HepG2 (cell line): Measurements from ENCODE around the gene SIRT5. TPM values are rescaled to one million over a fixed set of nuclear protein-coding genes. Genes with fewer than 3 reads are reported as not detected.

Source experiments
- ATM ChIP-seq: fragments of 450-650 bp; IDR thresholded peaks from 2 replicates; pipeline ENCODE4 v1.7.1; 2017; ENCODE audit warnings: mild to moderate bottlenecking, borderline replicate concordance
- ATRX ChIP-seq: sonication (generic); formaldehyde crosslinking; IDR thresholded peaks from 2 replicates; pipeline ENCODE4 v1.4.0; 2020; ENCODE audit warnings: missing genetic modification reagents, borderline replicate concordance
- FOSL1 ChIP-seq: sonication (generic); formaldehyde crosslinking; IDR thresholded peaks from 2 replicates; pipeline ENCODE4 v1.9.0; 2021; ENCODE audit warnings: missing genetic modification reagents, borderline replicate concordance
- HES4 ChIP-seq: sonication (generic); formaldehyde crosslinking; IDR thresholded peaks from 2 replicates; pipeline ENCODE4 v1.9.0; 2021; ENCODE audit warnings: mild to moderate bottlenecking, missing genetic modification reagents, borderline replicate concordance
- MAZ ChIP-seq, 2 experiments: sonication (generic) in 1 of 2; formaldehyde crosslinking in 1 of 2; IDR thresholded peaks; 2 replicates each; pipeline versions ENCODE4 v1.5.0 to v1.6.1; 2012 to 2020; ENCODE audit warnings: low read depth in 2 of 2, mild to moderate bottlenecking in 2 of 2, borderline replicate concordance in 1 of 2, improper control_type of control experiment in 1 of 2, low read length in 1 of 2, missing genetic modification reagents in 1 of 2, moderate library complexity in 1 of 2
- MEIS2 ChIP-seq: sonication (generic); formaldehyde crosslinking; IDR thresholded peaks from 2 replicates; pipeline ENCODE4 v1.9.0; 2021; ENCODE audit warnings: mild to moderate bottlenecking, missing genetic modification reagents
- MIER3 ChIP-seq: IDR thresholded peaks from 2 replicates; pipeline ENCODE4 v1.6.1; 2016; ENCODE audit warnings: missing compliant biosample characterization, borderline replicate concordance
- NRL ChIP-seq: sonication (generic); formaldehyde crosslinking; IDR thresholded peaks from 2 replicates; pipeline ENCODE4 v1.5.0; 2020; ENCODE audit warnings: missing genetic modification reagents, mild to moderate bottlenecking, moderate library complexity, borderline replicate concordance
- PHF20 ChIP-seq: sonication (generic); formaldehyde crosslinking; IDR thresholded peaks from 2 replicates; pipeline ENCODE4 v1.5.0; 2020; ENCODE audit warnings: mild to moderate bottlenecking, missing genetic modification reagents
- POLR2G ChIP-seq: fragments of 200-400 bp; formaldehyde crosslinking; IDR thresholded peaks from 2 replicates; pipeline ENCODE4 v1.6.1; 2018; ENCODE audit warnings: mild to moderate bottlenecking, low read depth, low read length, moderate library complexity
- RAD51 ChIP-seq: fragments of 450-650 bp; IDR thresholded peaks from 2 replicates; pipeline ENCODE4 v1.6.1; 2016; ENCODE audit warnings: borderline replicate concordance
- ZNF253 ChIP-seq: sonication (generic); formaldehyde crosslinking; IDR thresholded peaks from 2 replicates; pipeline ENCODE4 v1.8.0; 2022; ENCODE audit warnings: mild to moderate bottlenecking, missing genetic modification reagents, borderline replicate concordance
- ZNF343 ChIP-seq: sonication (generic); formaldehyde crosslinking; IDR thresholded peaks from 2 replicates; pipeline ENCODE4 v1.4.0; 2020; ENCODE audit warnings: mild to moderate bottlenecking, missing genetic modification reagents
- ZNF367 ChIP-seq: sonication (generic); formaldehyde crosslinking; IDR thresholded peaks from 2 replicates; pipeline ENCODE4 v1.4.0; 2020; ENCODE audit warnings: missing genetic modification reagents, borderline replicate concordance
- ZNF431 ChIP-seq: sonication (generic); formaldehyde crosslinking; IDR thresholded peaks from 2 replicates; pipeline ENCODE4 v1.9.0; 2022; ENCODE audit warnings: missing genetic modification reagents, low read depth, mild to moderate bottlenecking, borderline replicate concordance
- polyA plus RNA-seq, 8 experiments: library from polyadenylated mRNA; depleted of rRNA in 3 of 8; stranded (reverse) in 7 of 8; unstranded in 1 of 8; fragments of >200 nt; fragmentation: Illumina TruSeq in 4 of 8; extraction: Trizol in 4 of 8; gene quantifications; 2 replicates each; pipeline versions ENCODE4 v1.2.1 to v1.2.3, GENCODE V29; 2011 to 2016; ENCODE audit warnings: low read depth in 4 of 8, missing spikeins in 1 of 8, mixed read lengths in 1 of 8; ENCODE audit not compliant: insufficient read depth in 1 of 8
- total RNA-seq, 5 experiments: library from RNA; depleted of rRNA; stranded (reverse); fragments of >200 nt; fragmentation: Illumina TruSeq; extraction: Trizol; gene quantifications; 2 replicates each; pipeline ENCODE4 v1.2.3, GENCODE V29; 2016; ENCODE audit warnings: low read depth in 1 of 5
- TF ChIP-seq, protein P1 (sequence below): sonication (generic); formaldehyde crosslinking; IDR thresholded peaks from 2 replicates; pipeline ENCODE4 v1.8.1; 2023; ENCODE audit warnings: mild to moderate bottlenecking, missing genetic modification reagents
- TF ChIP-seq, protein P2 (sequence below): sonication (generic); formaldehyde crosslinking; IDR thresholded peaks from 2 replicates; pipeline ENCODE4 v1.4.0; 2020; ENCODE audit warnings: missing genetic modification reagents
- TF ChIP-seq, protein P3 (sequence below): sonication (generic); formaldehyde crosslinking; IDR thresholded peaks from 2 replicates; pipeline ENCODE4 v1.8.0; 2022; ENCODE audit warnings: mild to moderate bottlenecking, missing genetic modification reagents, borderline replicate concordance
- TF ChIP-seq, protein P4 (sequence below): IDR thresholded peaks from 2 replicates; pipeline ENCODE4 v1.6.1; 2016; ENCODE audit warnings: low read depth, control low read depth
- TF ChIP-seq, protein P5 (sequence below): sonication (generic); formaldehyde crosslinking; IDR thresholded peaks from 2 replicates; pipeline ENCODE4 v1.8.0; 2022; ENCODE audit warnings: missing genetic modification reagents, low read depth, mild to moderate bottlenecking, borderline replicate concordance

The SIRT5 gene
- total and polyA plus RNA-seq, 2 of the 13 experiments (the other 11 are each of a cell fraction or from before 2014, with no cell fraction given): 14.1 to 16.6 TPM

DNA sequence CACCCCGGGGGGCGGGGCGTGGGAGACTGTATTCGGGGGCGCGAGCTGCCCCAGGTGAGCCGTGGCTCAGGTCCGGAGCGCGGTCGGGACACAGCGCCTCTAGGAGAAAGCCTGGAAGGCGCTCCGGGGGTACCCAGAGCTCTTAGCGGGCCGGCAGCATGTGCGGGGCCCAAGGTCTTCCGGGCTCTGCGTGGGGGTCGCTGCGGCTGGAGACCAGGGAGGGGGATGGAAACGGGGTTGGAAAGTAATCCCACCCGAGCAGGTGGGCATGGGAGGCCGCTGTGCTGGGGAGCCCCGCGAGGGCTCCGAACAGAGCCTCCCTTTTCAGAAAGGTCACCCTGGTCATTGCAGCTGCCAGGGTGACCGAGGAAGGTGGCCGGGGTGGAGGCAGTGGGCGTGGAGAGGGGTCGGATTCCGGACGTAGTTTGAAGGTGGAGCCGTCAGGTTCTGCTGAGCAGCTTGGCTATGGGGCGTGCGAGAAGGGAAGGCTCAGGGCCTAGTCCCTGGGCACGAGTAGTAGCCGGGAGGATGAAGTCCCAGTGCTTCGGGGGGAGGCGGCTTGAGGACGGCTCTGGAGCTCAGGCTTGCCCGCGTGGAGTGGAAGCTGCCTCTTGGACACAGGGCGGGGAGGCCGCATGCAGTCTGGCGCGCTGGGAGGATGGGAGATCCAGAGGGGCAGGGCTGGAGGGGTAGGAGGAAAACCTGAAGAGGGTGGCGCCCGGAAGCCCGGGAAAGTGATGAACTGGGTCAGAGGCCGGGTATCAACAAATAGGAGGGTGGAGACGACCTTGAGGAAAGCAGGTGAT is at the start of gene SIRT5 (continued):
- TF ChIP-seq, protein P1, sequence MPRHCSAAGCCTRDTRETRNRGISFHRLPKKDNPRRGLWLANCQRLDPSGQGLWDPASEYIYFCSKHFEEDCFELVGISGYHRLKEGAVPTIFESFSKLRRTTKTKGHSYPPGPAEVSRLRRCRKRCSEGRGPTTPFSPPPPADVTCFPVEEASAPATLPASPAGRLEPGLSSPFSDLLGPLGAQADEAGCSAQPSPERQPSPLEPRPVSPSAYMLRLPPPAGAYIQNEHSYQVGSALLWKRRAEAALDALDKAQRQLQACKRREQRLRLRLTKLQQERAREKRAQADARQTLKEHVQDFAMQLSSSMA (CRISPR knock-in tag): no peak; the same call in 1 of the 2 replicates
- TF ChIP-seq ZNF253 (CRISPR knock-in tag) (0 out of 2 replicates have a peak, but pooled peaks have one; percentile 10), ATM (no peak), MEIS2 (CRISPR knock-in tag) (peak; percentile 78; the same call in 1 of the 2 replicates), PHF20 (CRISPR knock-in tag) (peak; percentile 82), POLR2G (peak; percentile 90), ATRX (CRISPR knock-in tag) (no peak), HES4 (peak; percentile 23; the same call in 1 of the 2 replicates), RAD51 (no peak), ZNF367 (CRISPR knock-in tag) (0 out of 2 replicates have a peak, but pooled peaks have one; percentile 27), ZNF343 (CRISPR knock-in tag) (peak; percentile 45; the same call in 1 of the 2 replicates), NRL (CRISPR knock-in tag) (peak; percentile 95), FOSL1 (CRISPR knock-in tag) (no peak), MIER3 (CRISPR knock-in tag) (peak; percentile 27; the same call in 1 of the 2 replicates), ZNF431 (CRISPR knock-in tag) (peak; percentile 90; the same call in 1 of the 2 replicates), MAZ (IDR thresholded peaks at IDR 0.05; ENCODE audit: borderline replicate concordance, low read depth, low read length) (0 out of 2 replicates have a peak, but pooled peaks have one; percentile 22), MAZ (CRISPR knock-in tag; IDR thresholded peaks at IDR 0.05; ENCODE audit: low read depth) (peak; percentile 84)
- TF ChIP-seq, protein P2, sequence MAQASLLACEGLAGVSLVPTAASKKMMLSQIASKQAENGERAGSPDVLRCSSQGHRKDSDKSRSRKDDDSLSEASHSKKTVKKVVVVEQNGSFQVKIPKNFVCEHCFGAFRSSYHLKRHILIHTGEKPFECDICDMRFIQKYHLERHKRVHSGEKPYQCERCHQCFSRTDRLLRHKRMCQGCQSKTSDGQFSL (CRISPR knock-in tag): peak; percentile 51; the same call in 1 of the 2 replicates
- TF ChIP-seq, protein P3, sequence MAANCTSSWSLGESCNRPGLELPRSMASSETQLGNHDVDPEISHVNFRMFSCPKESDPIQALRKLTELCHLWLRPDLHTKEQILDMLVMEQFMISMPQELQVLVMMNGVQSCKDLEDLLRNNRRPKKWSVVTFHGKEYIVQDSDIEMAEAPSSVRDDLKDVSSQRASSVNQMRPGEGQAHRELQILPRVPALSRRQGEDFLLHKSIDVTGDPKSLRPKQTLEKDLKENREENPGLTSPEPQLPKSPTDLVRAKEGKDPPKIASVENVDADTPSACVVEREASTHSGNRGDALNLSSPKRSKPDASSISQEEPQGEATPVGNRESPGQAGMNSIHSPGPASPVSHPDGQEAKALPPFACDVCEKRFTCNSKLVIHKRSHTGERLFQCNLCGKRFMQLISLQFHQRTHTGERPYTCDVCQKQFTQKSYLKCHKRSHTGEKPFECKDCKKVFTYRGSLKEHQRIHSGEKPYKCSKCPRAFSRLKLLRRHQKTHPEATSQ (CRISPR knock-in tag): 0 out of 2 replicates have a peak, but pooled peaks have one; percentile 28
- TF ChIP-seq, protein P4, sequence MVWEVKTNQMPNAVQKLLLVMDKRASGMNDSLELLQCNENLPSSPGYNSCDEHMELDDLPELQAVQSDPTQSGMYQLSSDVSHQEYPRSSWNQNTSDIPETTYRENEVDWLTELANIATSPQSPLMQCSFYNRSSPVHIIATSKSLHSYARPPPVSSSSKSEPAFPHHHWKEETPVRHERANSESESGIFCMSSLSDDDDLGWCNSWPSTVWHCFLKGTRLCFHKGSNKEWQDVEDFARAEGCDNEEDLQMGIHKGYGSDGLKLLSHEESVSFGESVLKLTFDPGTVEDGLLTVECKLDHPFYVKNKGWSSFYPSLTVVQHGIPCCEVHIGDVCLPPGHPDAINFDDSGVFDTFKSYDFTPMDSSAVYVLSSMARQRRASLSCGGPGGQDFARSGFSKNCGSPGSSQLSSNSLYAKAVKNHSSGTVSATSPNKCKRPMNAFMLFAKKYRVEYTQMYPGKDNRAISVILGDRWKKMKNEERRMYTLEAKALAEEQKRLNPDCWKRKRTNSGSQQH (CRISPR knock-in tag): peak; percentile 20
- TF ChIP-seq, protein P5, sequence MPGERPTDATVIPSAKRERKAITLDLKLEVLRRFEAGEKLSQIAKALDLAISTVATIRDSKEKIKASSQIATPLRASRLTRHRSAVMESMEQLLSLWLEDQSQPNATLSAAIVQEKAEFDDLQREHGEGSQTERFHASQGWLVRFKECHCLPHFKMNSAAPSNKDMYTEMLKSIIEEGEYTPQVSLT (CRISPR knock-in tag): no peak
